CD4-positive, alpha-beta T cell treated with Interleukin-15 for 4 hours (primary cell): ENCODE data around the gene POP7.

Experiments used
- DNase-seq: peaks from one replicate; pipeline ENCODE4 v3.0.0-alpha.2; 2020; ENCODE audit warnings: low spot score

POP7 gene

GRCh38 chr7:100726996-100727761 is 21.3 kb downstream of the POP7 start:
- no peak for DNase-seq

- DNase-seq = no peak
Observed at GRCh38 chr7:100728196-100728595, 22.3 kb downstream of the POP7 start.

GRCh38 chr7:100730136-100730800 is 24.3 kb downstream of the POP7 start:
- DNase-seq = no peak

GRCh38 chr7:100731937-100732636 is 26.2 kb downstream of the POP7 start:
- no peak for DNase-seq

GRCh38 chr7:100735730-100736129 is 29.8 kb downstream of the POP7 start:
- no peak for DNase-seq

- DNase-seq = no peak
Observed at GRCh38 chr7:100736671-100737070, 30.8 kb downstream of the POP7 start.

GRCh38 chr7:100739934-100740333 is 34.0 kb downstream of the POP7 start:
- no peak for DNase-seq

- DNase-seq = no peak
Observed at GRCh38 chr7:100744605-100745004, 38.7 kb downstream of the POP7 start.

GRCh38 chr7:100745184-100745583 is 39.3 kb downstream of the POP7 start:
- DNase-seq = peak; percentile 35

- no peak for DNase-seq
Observed at GRCh38 chr7:100752994-100753393, 47.1 kb downstream of the POP7 start.

GRCh38 chr7:100753750-100754149 is 47.8 kb downstream of the POP7 start:
- DNase-seq = no peak
